Mammary epithelial cell (primary cell): ENCODE measurements around the gene STXBP5.

ENCODE experiments used
- EZH2 ChIP-seq: IDR thresholded peaks from 2 replicates; pipeline ENCODE4 v1.6.1; 2012; ENCODE audit warnings: low read length, inconsistent platforms, borderline replicate concordance
- TF ChIP-seq, protein P1 (sequence below), 2 donors: IDR thresholded peaks in 1 of 2; conservative IDR thresholded peaks in 1 of 2; 2 replicates each; pipeline ENCODE4 v1.5.1; 2011 to 2012; ENCODE audit warnings: inconsistent platforms in 2 of 2, low read length in 2 of 2, mild to moderate bottlenecking in 2 of 2, control low read depth in 1 of 2, low read depth in 1 of 2; ENCODE audit not compliant: insufficient read depth in 1 of 2; ENCODE audit errors: extremely low read depth in 1 of 2

- TF ChIP-seq, protein P1, sequence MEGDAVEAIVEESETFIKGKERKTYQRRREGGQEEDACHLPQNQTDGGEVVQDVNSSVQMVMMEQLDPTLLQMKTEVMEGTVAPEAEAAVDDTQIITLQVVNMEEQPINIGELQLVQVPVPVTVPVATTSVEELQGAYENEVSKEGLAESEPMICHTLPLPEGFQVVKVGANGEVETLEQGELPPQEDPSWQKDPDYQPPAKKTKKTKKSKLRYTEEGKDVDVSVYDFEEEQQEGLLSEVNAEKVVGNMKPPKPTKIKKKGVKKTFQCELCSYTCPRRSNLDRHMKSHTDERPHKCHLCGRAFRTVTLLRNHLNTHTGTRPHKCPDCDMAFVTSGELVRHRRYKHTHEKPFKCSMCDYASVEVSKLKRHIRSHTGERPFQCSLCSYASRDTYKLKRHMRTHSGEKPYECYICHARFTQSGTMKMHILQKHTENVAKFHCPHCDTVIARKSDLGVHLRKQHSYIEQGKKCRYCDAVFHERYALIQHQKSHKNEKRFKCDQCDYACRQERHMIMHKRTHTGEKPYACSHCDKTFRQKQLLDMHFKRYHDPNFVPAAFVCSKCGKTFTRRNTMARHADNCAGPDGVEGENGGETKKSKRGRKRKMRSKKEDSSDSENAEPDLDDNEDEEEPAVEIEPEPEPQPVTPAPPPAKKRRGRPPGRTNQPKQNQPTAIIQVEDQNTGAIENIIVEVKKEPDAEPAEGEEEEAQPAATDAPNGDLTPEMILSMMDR (conservative IDR thresholded peaks at IDR 0.05 in 1 of 2, IDR thresholded peaks at IDR 0.05 in 1 of 2; ENCODE audit: extremely low read depth in 1 of 2, insufficient read depth in 1 of 2, low read depth in 1 of 2, low read length in 2 of 2): no peak
- TF ChIP-seq EZH2: no peak
These were observed 55.9 kb downstream of the STXBP5 start for GRCh38 chr6:147260091-147260490.
